ENCODE measurements around the gene NFE2L3.

Gene NFE2L3

DNA sequence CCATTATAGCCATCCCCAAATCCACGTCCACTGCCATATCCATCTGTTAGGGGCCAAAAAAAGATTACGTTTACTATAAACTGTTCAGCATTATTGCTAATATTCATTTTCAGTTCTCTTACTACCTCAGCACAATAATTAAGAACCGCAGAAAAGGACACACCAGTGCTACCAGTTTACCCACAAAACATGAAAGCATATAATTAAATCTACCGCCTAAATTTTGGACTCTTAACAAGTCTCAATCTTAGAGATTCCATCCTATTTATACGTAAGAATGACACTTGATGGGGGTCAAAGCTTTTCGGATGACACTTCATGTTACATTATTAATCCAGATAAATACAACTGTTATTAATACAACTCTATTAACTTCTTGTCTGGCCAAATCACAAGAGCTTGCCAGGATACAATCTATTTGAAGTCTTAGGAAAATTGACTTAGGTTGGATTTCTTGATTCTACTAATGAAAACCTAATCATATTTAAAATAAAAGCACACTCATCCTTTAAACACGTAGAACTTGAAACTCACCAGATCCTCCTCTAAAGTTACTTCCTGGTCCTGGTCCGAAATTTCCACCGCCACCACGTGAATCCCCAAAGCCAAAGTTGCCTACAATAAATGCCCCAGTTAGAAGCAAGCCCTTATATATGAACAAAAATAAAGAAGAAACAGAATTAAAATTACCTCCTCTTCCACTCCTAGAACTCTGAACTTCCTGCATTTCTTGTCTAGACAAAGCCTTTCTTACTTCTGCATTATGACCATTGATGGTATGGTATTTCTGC, 44.1 kb downstream of the NFE2L3 start:
- no peaks in the 10 kb centered on the region for H3K27me3 ChIP-seq (ENCODE audit: low read depth, low read length)
- H3K36me3 ChIP-seq (replicated peaks; ENCODE audit: low read depth, low read length): peaks cover 70% of the 10 kb centered on the region
- H4K20me1 ChIP-seq (ENCODE audit: insufficient read depth, low read length): peaks cover 84% of the 10 kb centered on the region
- H3K79me2 ChIP-seq (ENCODE audit: low read length): peaks cover 94% of the 10 kb centered on the region
- no peaks in the 10 kb centered on the region for H3K9me3 ChIP-seq (ENCODE audit: insufficient read depth, low read length)
- TF ChIP-seq, protein P1, sequence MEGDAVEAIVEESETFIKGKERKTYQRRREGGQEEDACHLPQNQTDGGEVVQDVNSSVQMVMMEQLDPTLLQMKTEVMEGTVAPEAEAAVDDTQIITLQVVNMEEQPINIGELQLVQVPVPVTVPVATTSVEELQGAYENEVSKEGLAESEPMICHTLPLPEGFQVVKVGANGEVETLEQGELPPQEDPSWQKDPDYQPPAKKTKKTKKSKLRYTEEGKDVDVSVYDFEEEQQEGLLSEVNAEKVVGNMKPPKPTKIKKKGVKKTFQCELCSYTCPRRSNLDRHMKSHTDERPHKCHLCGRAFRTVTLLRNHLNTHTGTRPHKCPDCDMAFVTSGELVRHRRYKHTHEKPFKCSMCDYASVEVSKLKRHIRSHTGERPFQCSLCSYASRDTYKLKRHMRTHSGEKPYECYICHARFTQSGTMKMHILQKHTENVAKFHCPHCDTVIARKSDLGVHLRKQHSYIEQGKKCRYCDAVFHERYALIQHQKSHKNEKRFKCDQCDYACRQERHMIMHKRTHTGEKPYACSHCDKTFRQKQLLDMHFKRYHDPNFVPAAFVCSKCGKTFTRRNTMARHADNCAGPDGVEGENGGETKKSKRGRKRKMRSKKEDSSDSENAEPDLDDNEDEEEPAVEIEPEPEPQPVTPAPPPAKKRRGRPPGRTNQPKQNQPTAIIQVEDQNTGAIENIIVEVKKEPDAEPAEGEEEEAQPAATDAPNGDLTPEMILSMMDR (IDR thresholded peaks at IDR 0.05; ENCODE audit: low read depth, low read length): no peak
- no peak for TF ChIP-seq EZH2phosphoT487 (IDR thresholded peaks at IDR 0.05; ENCODE audit: low read depth)
- H3K4me3 ChIP-seq (ENCODE audit: low read length): peak overlapping the region; percentile 98
- H3K27ac ChIP-seq (ENCODE audit: low read length): peak overlapping the region; percentile 100
- H2AFZ ChIP-seq (ENCODE audit: low read depth, low read length): no peak overlapping the region
- H3K9ac ChIP-seq (ENCODE audit: low read length): no peak overlapping the region
- H3K4me2 ChIP-seq (ENCODE audit: low read length): peak overlapping the region; percentile 84
- H3K4me1 ChIP-seq (ENCODE audit: low read length): peaks cover 56% of the 10 kb centered on the region

DNA sequence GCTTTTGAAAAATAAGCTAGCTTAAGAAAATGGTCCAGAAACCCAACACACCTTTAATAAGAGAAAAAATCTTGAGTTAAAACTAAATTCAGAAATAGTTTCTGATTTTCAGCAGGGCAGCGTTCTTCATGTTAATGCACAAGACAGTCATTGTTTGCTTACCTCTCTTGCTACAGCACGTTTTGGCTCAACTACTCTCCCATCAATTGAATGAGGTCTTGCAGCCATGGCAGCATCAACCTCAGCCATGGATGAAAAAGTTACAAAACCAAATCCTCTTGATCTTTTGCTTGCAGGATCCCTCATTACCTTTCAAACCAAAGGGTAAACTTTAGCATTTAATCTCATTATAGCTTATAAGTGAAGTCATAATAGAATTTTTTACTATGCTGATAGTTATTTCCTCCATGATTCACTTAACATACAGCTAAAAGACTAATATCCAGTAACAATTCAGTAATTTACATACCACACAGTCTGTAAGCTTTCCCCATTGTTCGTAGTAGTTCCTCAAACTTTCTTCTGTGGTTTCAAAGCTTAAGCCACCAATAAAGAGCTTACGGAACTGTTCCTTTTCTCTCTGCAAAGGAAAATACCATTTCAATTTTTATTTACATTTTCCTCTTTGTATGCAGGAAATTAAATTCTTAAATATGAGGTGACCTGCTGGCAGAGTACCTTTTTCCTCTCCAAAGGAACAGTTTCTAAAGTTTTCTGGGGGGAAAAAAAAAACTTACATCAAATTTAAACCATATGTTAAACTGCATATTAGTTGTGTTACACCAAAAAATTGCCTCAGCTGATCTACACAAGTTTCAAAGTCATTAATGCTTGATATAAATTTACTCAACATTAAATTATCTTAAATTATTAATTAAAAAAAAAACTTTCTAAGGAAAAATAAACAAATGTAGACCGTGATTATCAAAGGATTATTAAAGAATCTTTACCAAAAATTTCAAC, 45.4 kb downstream of the NFE2L3 start:
- Histone ChIP-seq H3K9me3 (ENCODE audit: insufficient read depth, low read length) (no peaks in the 10 kb centered on the region), H3K27ac (ENCODE audit: low read length) (peak overlapping the region; percentile 100), H3K9ac (ENCODE audit: low read length) (peak overlapping the region; percentile 100; the same call in 1 of the 2 replicates), H4K20me1 (ENCODE audit: insufficient read depth, low read length) (peaks cover 73% of the 10 kb centered on the region), H3K4me1 (ENCODE audit: low read length) (peaks cover 50% of the 10 kb centered on the region), H3K79me2 (ENCODE audit: low read length) (peaks cover 91% of the 10 kb centered on the region), H3K27me3 (ENCODE audit: low read depth, low read length) (no peaks in the 10 kb centered on the region), H3K36me3 (replicated peaks; ENCODE audit: low read depth, low read length) (peaks cover 62% of the 10 kb centered on the region), H3K4me3 (ENCODE audit: low read length) (peak overlapping the region; percentile 98), H2AFZ (ENCODE audit: low read depth, low read length) (no peak overlapping the region), H3K4me2 (ENCODE audit: low read length) (peak overlapping the region; percentile 84)
- TF ChIP-seq, protein P1 (IDR thresholded peaks at IDR 0.05; ENCODE audit: low read depth, low read length): no peak
- no peak for TF ChIP-seq EZH2phosphoT487 (IDR thresholded peaks at IDR 0.05; ENCODE audit: low read depth)

DNA sequence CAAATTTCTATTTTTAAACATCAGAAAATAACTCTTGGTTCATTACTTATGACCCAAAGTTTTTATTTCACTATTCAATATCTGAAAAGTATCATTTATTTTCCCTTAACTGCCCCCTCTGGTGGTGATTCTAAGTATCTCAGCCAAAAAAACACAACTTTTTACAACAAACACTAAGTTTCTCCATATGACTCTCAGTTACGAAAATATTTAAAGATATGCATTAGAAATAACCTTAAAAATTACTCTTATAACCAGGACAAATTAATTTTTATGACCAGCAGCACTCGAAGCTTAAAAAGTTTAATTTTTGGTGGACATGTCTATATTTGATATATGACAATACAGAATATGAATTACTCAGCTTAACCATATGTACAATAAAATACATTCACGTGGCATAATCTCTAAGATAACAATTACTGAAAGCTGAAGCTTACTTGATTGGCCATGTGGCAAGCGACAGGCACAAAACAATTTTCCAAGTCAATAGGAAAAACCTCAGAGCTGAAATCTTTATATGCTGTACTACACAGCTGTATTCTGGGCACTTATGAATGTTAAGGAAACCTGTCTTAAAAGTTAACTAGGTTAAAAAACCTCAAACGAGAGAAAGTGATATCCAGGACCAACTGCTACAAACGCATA, 46.3 kb downstream of the NFE2L3 start:
- Histone ChIP-seq H3K79me2 (ENCODE audit: low read length) (peaks cover 91% of the 10 kb centered on the region), H3K9ac (ENCODE audit: low read length) (peak overlapping the region; percentile 100), H3K27me3 (ENCODE audit: low read depth, low read length) (no peaks in the 10 kb centered on the region), H3K9me3 (ENCODE audit: insufficient read depth, low read length) (no peaks in the 10 kb centered on the region), H4K20me1 (ENCODE audit: insufficient read depth, low read length) (peaks cover 73% of the 10 kb centered on the region), H3K27ac (ENCODE audit: low read length) (peak overlapping the region; percentile 100), H3K4me3 (ENCODE audit: low read length) (peak overlapping the region; percentile 98), H3K36me3 (replicated peaks; ENCODE audit: low read depth, low read length) (peaks cover 62% of the 10 kb centered on the region), H3K4me1 (ENCODE audit: low read length) (peaks cover 45% of the 10 kb centered on the region), H2AFZ (ENCODE audit: low read depth, low read length) (no peak overlapping the region), H3K4me2 (ENCODE audit: low read length) (peak overlapping the region; percentile 84)
- TF ChIP-seq, protein P1 (IDR thresholded peaks at IDR 0.05; ENCODE audit: low read depth, low read length): peak; percentile 55
- no peak for TF ChIP-seq EZH2phosphoT487 (IDR thresholded peaks at IDR 0.05; ENCODE audit: low read depth)

Data from OCI-LY3 (cell line).